Trophoblast cell (in vitro differentiated cells and primary cell): ENCODE data around the gene EIF4G3.

Experiments used
- DNase-seq, 2 donors: peaks; one replicate each; pipeline ENCODE4 v3.0.0-alpha.2; 2016
- H2AFZ ChIP-seq: 2 replicates; pipeline ENCODE4 v1.6.1; 2013; ENCODE audit warnings: low read length, moderate library complexity, mild to moderate bottlenecking; ENCODE audit not compliant: insufficient read depth, poor library complexity
- H2AK5ac ChIP-seq: 2 replicates; pipeline ENCODE4 v1.6.1; 2013; ENCODE audit warnings: mild to moderate bottlenecking, low read length
- H2BK120ac ChIP-seq: 2 replicates; pipeline ENCODE4 v1.6.1; 2013; ENCODE audit warnings: low read length, mild to moderate bottlenecking, moderate library complexity; ENCODE audit not compliant: insufficient read depth, poor library complexity
- H2BK12ac ChIP-seq: 2 replicates; pipeline ENCODE4 v1.6.1; 2013; ENCODE audit warnings: mild to moderate bottlenecking, low read length, moderate library complexity
- H2BK5ac ChIP-seq: 2 replicates; pipeline ENCODE4 v1.6.1; 2013; ENCODE audit warnings: low read length, low read depth, moderate library complexity, mild to moderate bottlenecking; ENCODE audit not compliant: poor library complexity
- H3K14ac ChIP-seq: 2 replicates; pipeline ENCODE4 v1.6.1; 2013; ENCODE audit warnings: mild to moderate bottlenecking, low read length
- H3K18ac ChIP-seq: 2 replicates; pipeline ENCODE4 v1.6.1; 2013; ENCODE audit warnings: mild to moderate bottlenecking, low read length
- H3K23ac ChIP-seq: 2 replicates; pipeline ENCODE4 v1.6.1; 2013; ENCODE audit warnings: low read length
- H3K27ac ChIP-seq: 2 replicates; pipeline ENCODE4 v1.5.1; 2013; ENCODE audit warnings: low read depth, mild to moderate bottlenecking, inconsistent platforms, low read length, moderate library complexity
- H3K27me3 ChIP-seq: 2 replicates; pipeline ENCODE4 v1.6.1; 2013; ENCODE audit warnings: inconsistent platforms, mild to moderate bottlenecking, low read length, moderate library complexity; ENCODE audit not compliant: insufficient read depth
- H3K36me3 ChIP-seq, 2 experiments: 1 replicate in 1 of 2; 2 replicates in 1 of 2; pipeline ENCODE4 v1.6.1; 2013; ENCODE audit warnings: low read length in 2 of 2, mild to moderate bottlenecking in 2 of 2, moderate library complexity in 1 of 2; ENCODE audit not compliant: insufficient read depth in 2 of 2, control insufficient read depth in 1 of 2
- H3K4ac ChIP-seq: 2 replicates; pipeline ENCODE4 v1.6.1; 2013; ENCODE audit warnings: low read depth, mild to moderate bottlenecking, low read length, moderate library complexity
- H3K4me1 ChIP-seq, 2 experiments: 1 replicate in 1 of 2; 2 replicates in 1 of 2; pipeline ENCODE4 v1.6.1; 2013; ENCODE audit warnings: low read length in 2 of 2, mild to moderate bottlenecking in 2 of 2, moderate library complexity in 1 of 2; ENCODE audit not compliant: insufficient read depth in 2 of 2, control insufficient read depth in 1 of 2
- H3K4me2 ChIP-seq: 2 replicates; pipeline ENCODE4 v1.6.1; 2013; ENCODE audit warnings: inconsistent platforms, mild to moderate bottlenecking, low read length, moderate library complexity
- H3K4me3 ChIP-seq: 2 replicates; pipeline ENCODE4 v1.5.1; 2013; ENCODE audit warnings: mild to moderate bottlenecking, low read depth, low read length, inconsistent platforms
- H3K79me1 ChIP-seq: one replicate; pipeline ENCODE4 v1.6.1; 2013; ENCODE audit warnings: low read length
- H3K79me2 ChIP-seq: 2 replicates; pipeline ENCODE4 v1.6.1; 2013; ENCODE audit warnings: low read length, mild to moderate bottlenecking; ENCODE audit not compliant: control insufficient read depth, insufficient read depth, poor library complexity
- H3K9ac ChIP-seq: 2 replicates; pipeline ENCODE4 v1.6.1; 2013; ENCODE audit warnings: mild to moderate bottlenecking, low read length
- H3K9me3 ChIP-seq: 2 replicates; pipeline ENCODE4 v1.6.1; 2013; ENCODE audit warnings: low read depth, mild to moderate bottlenecking, control low read depth, inconsistent platforms, low read length; ENCODE audit not compliant: insufficient read depth
- H4K12ac ChIP-seq: 2 replicates; pipeline ENCODE4 v1.6.1; 2013; ENCODE audit warnings: low read depth, mild to moderate bottlenecking, low read length, moderate library complexity
- H4K8ac ChIP-seq: 2 replicates; pipeline ENCODE4 v1.6.1; 2013; ENCODE audit warnings: low read depth, mild to moderate bottlenecking, low read length, moderate library complexity
- H4K91ac ChIP-seq: one replicate; pipeline ENCODE4 v1.6.1; 2013; ENCODE audit warnings: low read depth, mild to moderate bottlenecking, low read length, moderate library complexity
- WGBS: extraction: QIAGEN DNeasy Blood & Tissue Kit; methylation state at CpG from one replicate; pipeline ENCODE4 v1.1.7; 2013; ENCODE audit warnings: missing lambda C conversion rate; ENCODE audit not compliant: insufficient read length, insufficient coverage; ENCODE audit errors: extremely low coverage; 5-methylcytosine and 5-hydroxymethylcytosine counted together

EIF4G3 gene

DNA sequence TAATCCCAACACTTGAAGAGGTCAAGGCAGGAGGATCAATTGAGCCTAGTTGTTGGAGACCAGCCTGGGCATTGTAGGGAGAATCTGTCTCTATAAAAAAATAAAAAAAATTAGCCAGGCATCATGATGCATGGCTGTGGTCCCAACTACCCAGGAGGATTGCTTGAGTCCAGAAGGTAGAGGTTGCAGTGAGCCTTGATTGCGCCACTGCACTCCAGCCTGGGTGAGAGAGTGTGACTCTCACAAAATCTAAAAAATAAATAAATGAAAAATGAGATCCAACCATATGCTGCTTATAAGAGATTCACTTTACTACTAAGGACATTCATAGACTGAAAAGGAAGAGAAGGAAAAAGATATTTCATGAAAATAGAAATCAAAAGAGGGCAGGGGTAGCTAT is 342.5 kb downstream of the EIF4G3 start:
- Histone ChIP-seq H3K4me1 (no peaks in the 10 kb centered on the region), H3K4ac (no peak overlapping the region), H3K4me2 (no peak overlapping the region), H3K27ac (no peak overlapping the region), H4K8ac (no peak overlapping the region), H3K36me3 (peaks cover 0 to 2% of the 10 kb centered on the region in 2 experiments), H4K12ac (no peak overlapping the region), H3K79me1 (no peaks in the 10 kb centered on the region), H3K9me3 (no peaks in the 10 kb centered on the region), H3K18ac (no peak overlapping the region), H2AK5ac (no peak overlapping the region), H3K27me3 (no peaks in the 10 kb centered on the region), H4K91ac (no peak overlapping the region), H2BK5ac (no peak overlapping the region), H2BK12ac (no peak overlapping the region), H3K4me3 (no peak overlapping the region), H3K9ac (no peak overlapping the region), H2BK120ac (no peak overlapping the region), H3K14ac (no peak overlapping the region), H2AFZ (no peak overlapping the region), H3K23ac (no peak overlapping the region), H3K79me2 (no peaks in the 10 kb centered on the region)
- no peak for DNase-seq
- no CpG with 5 or more reads among the region's 1 CpG for WGBS

DNA sequence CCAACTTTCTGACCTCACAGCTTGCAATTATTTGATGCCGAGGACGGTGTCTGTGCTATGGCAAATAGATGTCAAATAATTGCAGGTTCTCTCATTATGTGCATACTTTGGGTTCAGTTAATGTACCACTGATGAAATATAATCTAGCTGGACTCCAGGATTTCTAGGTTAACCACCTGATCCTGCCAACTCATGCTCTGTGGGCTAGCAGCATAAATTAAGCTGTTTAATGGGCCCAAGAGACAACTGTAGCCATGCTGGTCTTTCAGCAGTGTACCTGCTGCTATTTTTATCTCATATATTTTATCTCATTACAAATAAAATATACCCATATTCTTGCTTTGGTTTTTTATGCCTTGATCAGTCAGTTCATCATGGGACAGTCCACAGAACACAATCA is 346.3 kb downstream of the EIF4G3 start:
- Histone ChIP-seq H3K79me2 (no peaks in the 10 kb centered on the region), H3K79me1 (no peaks in the 10 kb centered on the region), H3K18ac (no peak overlapping the region), H2BK120ac (no peak overlapping the region), H2AK5ac (no peak overlapping the region), H4K91ac (no peak overlapping the region), H3K9ac (no peak overlapping the region), H4K8ac (no peak overlapping the region), H3K36me3 (peaks cover 2% of the 10 kb centered on the region in 2 experiments), H2BK5ac (no peak overlapping the region), H3K27me3 (no peaks in the 10 kb centered on the region), H2AFZ (no peak overlapping the region), H3K14ac (no peak overlapping the region), H3K27ac (no peak overlapping the region), H3K4ac (no peak overlapping the region), H3K4me2 (no peak overlapping the region), H3K23ac (no peak overlapping the region), H3K4me1 (no peaks in the 10 kb centered on the region), H3K4me3 (no peak overlapping the region), H2BK12ac (no peak overlapping the region), H4K12ac (no peak overlapping the region), H3K9me3 (no peaks in the 10 kb centered on the region)
- no CpG with 5 or more reads among the region's 2 CpGs for WGBS
- no peak for DNase-seq

DNA sequence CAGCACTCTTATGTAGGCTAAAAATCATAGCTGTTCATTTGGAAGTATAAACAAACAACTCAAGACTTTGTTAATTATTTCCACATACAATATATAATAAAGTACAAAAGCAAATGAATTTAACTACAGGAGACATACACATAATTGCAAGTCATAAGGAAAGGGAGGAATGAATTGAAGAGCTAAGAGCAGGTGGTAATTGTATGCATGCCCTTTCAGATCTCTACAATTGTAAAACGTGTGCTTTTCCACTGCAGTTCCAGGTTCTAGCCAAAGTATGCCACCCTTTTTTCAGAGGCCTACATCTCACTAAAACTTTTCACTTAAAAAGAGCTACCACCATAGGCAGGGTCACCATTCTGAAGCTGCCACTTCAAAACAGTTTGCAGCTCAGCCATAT is 346.8 kb downstream of the EIF4G3 start:
- no peak overlapping the region for H2BK120ac ChIP-seq
- H4K91ac ChIP-seq: no peak overlapping the region
- H3K4me2 ChIP-seq: no peak overlapping the region
- H2BK12ac ChIP-seq: no peak overlapping the region
- no peak overlapping the region for H2AK5ac ChIP-seq
- WGBS: no CpG with 5 or more reads among the region's 1 CpG
- H4K8ac ChIP-seq: no peak overlapping the region
- no peaks in the 10 kb centered on the region for H3K79me2 ChIP-seq
- no peak overlapping the region for H3K14ac ChIP-seq
- no peak overlapping the region for H3K23ac ChIP-seq
- no peaks in the 10 kb centered on the region for H3K9me3 ChIP-seq
- H3K27ac ChIP-seq: no peak overlapping the region
- H3K36me3 ChIP-seq: peaks cover 2% of the 10 kb centered on the region in 2 experiments
- no peak overlapping the region for H2AFZ ChIP-seq
- no peak overlapping the region for H2BK5ac ChIP-seq
- H3K79me1 ChIP-seq: no peaks in the 10 kb centered on the region
- no peak overlapping the region for H3K4me3 ChIP-seq
- H3K4me1 ChIP-seq: no peaks in the 10 kb centered on the region
- no peak overlapping the region for H3K9ac ChIP-seq
- no peaks in the 10 kb centered on the region for H3K27me3 ChIP-seq
- no peak overlapping the region for H3K4ac ChIP-seq
- H4K12ac ChIP-seq: no peak overlapping the region
- H3K18ac ChIP-seq: no peak overlapping the region
- DNase-seq: no peak

DNA sequence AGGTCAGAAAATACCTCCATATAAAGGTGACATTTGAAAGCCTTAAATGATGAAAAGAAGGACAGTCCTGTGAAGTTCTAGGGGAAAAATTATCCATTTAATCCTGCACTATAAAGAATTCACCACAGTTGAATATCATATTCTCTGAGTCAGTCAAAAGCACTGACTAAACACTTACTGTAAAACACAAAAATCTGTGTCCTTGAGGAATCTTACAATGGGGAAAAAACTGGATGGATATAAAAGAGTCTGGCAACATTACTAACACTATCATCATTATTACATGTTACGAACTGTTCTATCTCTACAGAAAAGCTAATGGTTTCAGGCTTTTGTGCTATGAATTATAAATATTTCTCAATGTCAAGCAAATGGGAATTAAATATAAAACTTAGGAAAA is 347.2 kb downstream of the EIF4G3 start:
- no peak for DNase-seq
- Histone ChIP-seq H2BK12ac (no peak overlapping the region), H3K27ac (no peak overlapping the region), H3K4ac (no peak overlapping the region), H3K4me3 (no peak overlapping the region), H3K79me1 (no peaks in the 10 kb centered on the region), H3K23ac (no peak overlapping the region), H2AFZ (no peak overlapping the region), H3K4me1 (no peaks in the 10 kb centered on the region), H3K9me3 (no peaks in the 10 kb centered on the region), H4K91ac (no peak overlapping the region), H3K18ac (no peak overlapping the region), H4K8ac (no peak overlapping the region), H4K12ac (no peak overlapping the region), H2BK120ac (no peak overlapping the region), H2BK5ac (no peak overlapping the region), H3K36me3 (peaks cover 2 to 3% of the 10 kb centered on the region in 2 experiments), H3K4me2 (no peak overlapping the region), H3K14ac (no peak overlapping the region), H3K9ac (no peak overlapping the region), H2AK5ac (no peak overlapping the region), H3K27me3 (no peaks in the 10 kb centered on the region), H3K79me2 (no peaks in the 10 kb centered on the region)
- no CpG with 5 or more reads among the region's 1 CpG for WGBS
